Endothelial cell of umbilical vein (primary cell): ENCODE results near the gene GLRX5. TPM values are rescaled to one million over a fixed set of nuclear protein-coding genes. Genes with fewer than 3 reads are reported as not detected.

ENCODE experiments used
- BruUV-seq: library from RNA; stranded (reverse); fragments of 400-500 nt; replicated peaks from 2 replicates; lab custom pipeline; 2021; lab: Mats Ljungman, UMichigan
- CTCF ChIA-PET: fragments of 300-600, 350-600 bp; sonication (Branson Sonifier 250); formaldehyde crosslinking; loops from one replicate; lab custom pipeline; 2021; ENCODE audit warnings: antibody characterized with exemption, inconsistent platforms; lab: Charles Lee
- POLR2A ChIA-PET: fragments of 300-600, 350-600 bp; sonication (Branson Sonifier 250); formaldehyde crosslinking; loops from one replicate; lab custom pipeline; 2021; ENCODE audit warnings: antibody characterized with exemption, inconsistent platforms; lab: Charles Lee
- DNase-seq: peaks from one replicate; pipeline ENCODE4 v3.0.0-alpha.2; 2011; ENCODE audit warnings: low read depth, low spot score
- FAIRE-seq: peaks from 2 replicates; lab custom pipeline; 2011; peaks lifted over from hg19 to GRCh38; lab: Jason Lieb, UNC
- H2AFZ ChIP-seq: 2 replicates; pipeline ENCODE4 v1.6.0; 2012; ENCODE audit warnings: low read depth, low read length, control low read depth, inconsistent platforms
- H3K27ac ChIP-seq: 2 replicates; pipeline ENCODE4 v1.5.1; 2011; ENCODE audit warnings: low read depth, mild to moderate bottlenecking, control low read depth, low read length, moderate library complexity; ENCODE audit not compliant: insufficient read depth
- H3K27me3 ChIP-seq, 2 experiments: 2 replicates each; pipeline versions ENCODE4 v1.6.0 to v1.6.1; 2011; ENCODE audit warnings: low read length in 2 of 2, mixed read lengths in 1 of 2; ENCODE audit not compliant: control insufficient read depth in 2 of 2, insufficient read depth in 2 of 2
- H3K36me3 ChIP-seq, 2 experiments: 2 replicates in 1 of 2; 3 replicates in 1 of 2; pipeline ENCODE4 v1.5.1; 2011; ENCODE audit warnings: low read length in 2 of 2, mild to moderate bottlenecking in 1 of 2, moderate library complexity in 1 of 2; ENCODE audit not compliant: control insufficient read depth in 2 of 2, insufficient read depth in 2 of 2; ENCODE audit errors: extremely low read depth in 1 of 2
- H3K4me1 ChIP-seq: 3 replicates; pipeline ENCODE4 v1.5.1; 2011; ENCODE audit warnings: mild to moderate bottlenecking, low read length; ENCODE audit not compliant: control insufficient read depth, insufficient read depth; ENCODE audit errors: extremely low read depth
- H3K4me2 ChIP-seq: 2 replicates; pipeline ENCODE4 v1.6.1; 2011; ENCODE audit warnings: low read length, control low read depth, mixed read lengths; ENCODE audit not compliant: insufficient read depth
- H3K4me3 ChIP-seq, 3 experiments: fragments of 200-600 bp in 1 of 3; sonication (generic), shearing (Covaris generic) in 1 of 3; replicated peaks in 1 of 3; 2 replicates each; pipeline ENCODE4 v1.5.1; 2011 to 2016; ENCODE audit warnings: control low read depth in 3 of 3, low read length in 3 of 3, mild to moderate bottlenecking in 2 of 3, inconsistent platforms in 1 of 3, low read depth in 1 of 3, moderate library complexity in 1 of 3; ENCODE audit not compliant: insufficient read depth in 1 of 3
- H3K79me2 ChIP-seq: 2 replicates; pipeline ENCODE4 v1.6.0; 2012; ENCODE audit warnings: low read length, inconsistent platforms; ENCODE audit not compliant: control insufficient read depth, insufficient read depth
- H3K9ac ChIP-seq: replicated peaks from 2 replicates; pipeline ENCODE3; 2011; ENCODE audit warnings: low read length, control low read depth; ENCODE audit not compliant: insufficient read depth; ENCODE audit errors: extremely low read depth
- H3K9me1 ChIP-seq: replicated peaks from 3 replicates; pipeline ENCODE4 v1.6.0; 2011; ENCODE audit warnings: mild to moderate bottlenecking, low read length; ENCODE audit not compliant: control insufficient read depth, insufficient read depth; ENCODE audit errors: extremely low read depth
- H3K9me3 ChIP-seq: replicated peaks from 2 replicates; pipeline ENCODE4 v1.5.1; 2012; ENCODE audit warnings: low read length, inconsistent platforms; ENCODE audit not compliant: control insufficient read depth, insufficient read depth
- H4K20me1 ChIP-seq: replicated peaks from 2 replicates; pipeline ENCODE3; 2011; ENCODE audit warnings: mild to moderate bottlenecking, low read length; ENCODE audit not compliant: control insufficient read depth, insufficient read depth; ENCODE audit errors: extremely low read depth
- CTCF ChIP-seq, 2 donors: IDR thresholded peaks; 1 replicate in 1 of 2; 2 replicates in 1 of 2; pipeline ENCODE4 v1.5.1; 2011; ENCODE audit warnings: low read length in 2 of 2, mild to moderate bottlenecking in 2 of 2, moderate library complexity in 2 of 2, control low read depth in 1 of 2, inconsistent platforms in 1 of 2, low read depth in 1 of 2; ENCODE audit not compliant: insufficient read depth in 1 of 2; ENCODE audit errors: extremely low read depth in 1 of 2
- EZH2 ChIP-seq: IDR thresholded peaks from 2 replicates; pipeline ENCODE4 v1.6.1; 2012; ENCODE audit warnings: borderline replicate concordance, low read depth, mild to moderate bottlenecking, moderate library complexity, low read length, inconsistent platforms; ENCODE audit not compliant: severe bottlenecking
- FOS ChIP-seq: IDR thresholded peaks from 2 replicates; pipeline ENCODE4 v1.6.1; 2011; ENCODE audit warnings: mild to moderate bottlenecking, low read length, moderate library complexity, borderline replicate concordance; ENCODE audit not compliant: insufficient read depth
- GATA2 ChIP-seq: IDR thresholded peaks from 2 replicates; pipeline ENCODE4 v1.7.0; 2011; ENCODE audit warnings: low read depth, mild to moderate bottlenecking, moderate library complexity, mixed read lengths, low read length; ENCODE audit not compliant: insufficient read length, insufficient read depth
- JUN ChIP-seq: IDR thresholded peaks from 2 replicates; pipeline ENCODE4 v1.6.1; 2011; ENCODE audit warnings: borderline replicate concordance, low read depth; ENCODE audit not compliant: insufficient read length, insufficient read depth
- MAX ChIP-seq: IDR thresholded peaks from 2 replicates; pipeline ENCODE4 v1.6.1; 2011; ENCODE audit not compliant: insufficient read depth, insufficient read length
- MYC ChIP-seq: IDR thresholded peaks from one replicate; pipeline ENCODE4 v1.6.1; 2011; ENCODE audit warnings: mild to moderate bottlenecking, low read depth, low read length
- POLR2A ChIP-seq: IDR thresholded peaks from 2 replicates; pipeline ENCODE4 v1.6.1; 2012; ENCODE audit warnings: low read depth, mild to moderate bottlenecking, control low read depth, low read length
- POLR2AphosphoS5 ChIP-seq: IDR thresholded peaks from 2 replicates; pipeline ENCODE4 v1.6.1; 2012; ENCODE audit warnings: low read depth, mild to moderate bottlenecking, control low read depth, low read length, moderate library complexity; ENCODE audit not compliant: insufficient read depth
- dilution Hi-C: fragments of 300-500 bp; cut with MboI; formaldehyde crosslinking; loops from one replicate; pipeline ENCODE4 v1.15.0; 2019; ENCODE audit warnings: low sequenced_read_pairs; ENCODE audit not compliant: extremely low pct_ligation_motif_present
- intact Hi-C: fragments of 100-400 bp; cut with micrococcal nuclease; formaldehyde crosslinking; loops from one replicate; pipeline ENCODE4 v1.10.0; 2022
- polyA plus RNA-seq, 4 experiments: library from polyadenylated mRNA; depleted of rRNA in 3 of 4; stranded (reverse) in 3 of 4; unstranded in 1 of 4; fragments of >200 nt; gene quantifications; 2 replicates each; pipeline versions ENCODE4 v1.2.1 to v1.2.3, GENCODE V29; 2011 to 2012; ENCODE audit warnings: missing spikeins in 1 of 4
- total RNA-seq: library from RNA; stranded (reverse); gene quantifications from 2 replicates; pipeline ENCODE4 v1.2.3, GENCODE V29; 2021

The GLRX5 gene
- total and polyA plus RNA-seq, 2 donors (not counting 3 experiments of a cell fraction or from before 2014, with no cell fraction given), result 42.6 to 52.0 TPM

- H3K4me2 ChIP-seq, result no peak overlapping the region
- CTCF ChIA-PET, result interaction anchor here (1.6 to 4.9 kb wide), 8 partner anchors 10 to 836 kb away, joined by 3 to 164 read pairs (median 28); partner anchors contain the start of gene SYNE3
- DNase-seq (no peak), FAIRE-seq (no peak)
- peaks cover 38% of the 10 kb centered on the region for H3K4me1 ChIP-seq
- H3K4me3 ChIP-seq, result no peak overlapping the region
- intact Hi-C loops (no loop called here), dilution Hi-C loops (no loop called here)
- POLR2A ChIA-PET, result no interaction called here
- H4K20me1 ChIP-seq, result no peaks in the 10 kb centered on the region
- no peak overlapping the region for H3K27ac ChIP-seq
- TF ChIP-seq JUN (no peak), FOS (no peak), POLR2A (no peak), CTCF (IDR thresholded peaks at IDR 0.05; ENCODE audit: extremely low read depth in 1 of 2, insufficient read depth in 1 of 2, low read depth in 1 of 2, low read length in 2 of 2) (no peak), GATA2 (no peak), MYC (no peak), MAX (no peak), EZH2 (no peak), POLR2AphosphoS5 (no peak)
- peaks cover 17% of the 10 kb centered on the region for H3K79me2 ChIP-seq
- H3K9me1 ChIP-seq, result no peaks in the 10 kb centered on the region
- H2AFZ ChIP-seq, result no peak overlapping the region
- no peaks in the 10 kb centered on the region for H3K9me3 ChIP-seq
- no TSS peak for BruUV-seq
- H3K36me3 ChIP-seq, result no peaks in the 10 kb centered on the region
- H3K9ac ChIP-seq, result no peak overlapping the region
- H3K27me3 ChIP-seq, result no peaks in the 10 kb centered on the region
These were observed 8.9 kb upstream of the GLRX5 start for GRCh38 chr14:95525999-95526398.
